Measurements from ENCODE around the gene ABCA4.

Gene ABCA4

GRCh38 chr1:94029130-94029993 lies 91.6 kb downstream of the ABCA4 start:
- TF ChIP-seq SIN3A (IDR thresholded peaks at IDR 0.05; ENCODE audit: borderline replicate concordance, insufficient read depth, low read length) (no peak), TAF1 (IDR thresholded peaks at IDR 0.05; ENCODE audit: borderline replicate concordance, insufficient read depth, low read length) (no peak), POLR2AphosphoS5 (IDR thresholded peaks at IDR 0.05; ENCODE audit: low read depth, low read length) (no peak), FOXP2 (optimal IDR thresholded peaks at IDR 0.05; ENCODE audit: borderline replicate concordance, extremely low read depth, extremely low read length, insufficient read depth) (no peak), REST (IDR thresholded peaks at IDR 0.05; ENCODE audit: insufficient read depth in 1 of 2, low read depth in 2 of 2, low read length in 2 of 2) (no peak)

- TF ChIP-seq POLR2AphosphoS5 (IDR thresholded peaks at IDR 0.05; ENCODE audit: low read depth, low read length): no peak
- no peak for TF ChIP-seq SIN3A (IDR thresholded peaks at IDR 0.05; ENCODE audit: borderline replicate concordance, insufficient read depth, low read length)
- no peak for TF ChIP-seq FOXP2 (optimal IDR thresholded peaks at IDR 0.05; ENCODE audit: borderline replicate concordance, extremely low read depth, extremely low read length, insufficient read depth)
- TF ChIP-seq REST (IDR thresholded peaks at IDR 0.05; ENCODE audit: insufficient read depth in 1 of 2, low read depth in 2 of 2, low read length in 2 of 2): no peak
- no peak for TF ChIP-seq TAF1 (IDR thresholded peaks at IDR 0.05; ENCODE audit: borderline replicate concordance, insufficient read depth, low read length)
Measured at GRCh38 chr1:94027721-94028515, 93.0 kb downstream of the ABCA4 start.

- TF ChIP-seq REST (IDR thresholded peaks at IDR 0.05; ENCODE audit: insufficient read depth in 1 of 2, low read depth in 2 of 2, low read length in 2 of 2) (no peak), FOXP2 (optimal IDR thresholded peaks at IDR 0.05; ENCODE audit: borderline replicate concordance, extremely low read depth, extremely low read length, insufficient read depth) (no peak), TAF1 (IDR thresholded peaks at IDR 0.05; ENCODE audit: borderline replicate concordance, insufficient read depth, low read length) (no peak), POLR2AphosphoS5 (IDR thresholded peaks at IDR 0.05; ENCODE audit: low read depth, low read length) (no peak), SIN3A (IDR thresholded peaks at IDR 0.05; ENCODE audit: borderline replicate concordance, insufficient read depth, low read length) (no peak)
Measured at GRCh38 chr1:94026619-94027380, 94.1 kb downstream of the ABCA4 start.

GRCh38 chr1:94025383-94026340 lies 95.3 kb downstream of the ABCA4 start:
- TF ChIP-seq TAF1 (IDR thresholded peaks at IDR 0.05; ENCODE audit: borderline replicate concordance, insufficient read depth, low read length) (no peak), REST (IDR thresholded peaks at IDR 0.05; ENCODE audit: insufficient read depth in 1 of 2, low read depth in 2 of 2, low read length in 2 of 2) (no peak), POLR2AphosphoS5 (IDR thresholded peaks at IDR 0.05; ENCODE audit: low read depth, low read length) (no peak), FOXP2 (optimal IDR thresholded peaks at IDR 0.05; ENCODE audit: borderline replicate concordance, extremely low read depth, extremely low read length, insufficient read depth) (no peak), SIN3A (IDR thresholded peaks at IDR 0.05; ENCODE audit: borderline replicate concordance, insufficient read depth, low read length) (no peak)

Measured in PFSK-1 (cell line).